Type B pancreatic cell (in vitro differentiated cells): ENCODE measurements around the gene FADS3. TPM values are rescaled to one million over a fixed set of nuclear protein-coding genes. Genes with fewer than 3 reads are reported as not detected.

Experiments used
- DNase-seq: peaks from one replicate; pipeline ENCODE4 v3.0.0; 2021; ENCODE audit warnings: mixed read lengths; ENCODE audit not compliant: unreplicated experiment; ENCODE audit errors: extremely low spot score
- H3K27ac Mint-ChIP-seq: 2 replicates; pipeline ENCODE4 v1.8.0; 2021; ENCODE audit warnings: mild to moderate bottlenecking, mixed read lengths
- H3K27me3 Mint-ChIP-seq: 2 replicates; pipeline ENCODE4 v1.8.0; 2021; ENCODE audit warnings: mixed read lengths
- H3K36me3 Mint-ChIP-seq: 2 replicates; pipeline ENCODE4 v1.8.0; 2021; ENCODE audit warnings: mixed read lengths
- H3K4me1 Mint-ChIP-seq: one replicate; pipeline ENCODE4 v1.8.0; 2021; ENCODE audit warnings: mixed read lengths; ENCODE audit not compliant: unreplicated experiment
- H3K4me3 Mint-ChIP-seq: 2 replicates; pipeline ENCODE4 v1.8.0; 2021; ENCODE audit warnings: mild to moderate bottlenecking, mixed read lengths
- H3K9me3 Mint-ChIP-seq: 2 replicates; pipeline ENCODE4 v1.8.0; 2021; ENCODE audit warnings: mixed read lengths
- CTCF ChIP-seq: fragments of 200-600 bp; sonication (generic); conservative IDR thresholded peaks from 2 replicates; pipeline ENCODE4 v1.5.0; 2021; ENCODE audit warnings: antibody characterized with exemption, mild to moderate bottlenecking
- long read RNA-seq: library from polyadenylated mRNA; unstranded; transcript quantifications from one replicate; pipeline ENCODE4 v2.0.0, GENCODE V29; 2020
- total RNA-seq: library from RNA; stranded (reverse); gene quantifications from 2 replicates; pipeline ENCODE4 v1.2.1, GENCODE V29; 2021; ENCODE audit warnings: low replicate concordance

The FADS3 gene
- total RNA-seq = 4.4 and 10.0 TPM in 2 replicates
- long read RNA-seq = 0 reads

- DNase-seq = no peak
- Mint-ChIP-seq H3K4me1 (no peaks in the 10 kb centered on the region), H3K36me3 (no peaks in the 10 kb centered on the region), H3K9me3 (peaks cover 4% of the 10 kb centered on the region), H3K4me3 (peak within 1 kb of the TSS; percentile 83), H3K27ac (no peak within 1 kb of the TSS), H3K27me3 (no peaks in the 10 kb centered on the region)
- peak; percentile 26 for TF ChIP-seq CTCF
These were observed at the start of gene FADS3 for GRCh38 chr11:61891331-61892084. Gene FADS3 (minus strand): TSS chr11:61891545. CDS start chr11:61891381, 164 bp downstream.

- peaks cover 13% of the 10 kb centered on the region for H3K27me3 Mint-ChIP-seq
- no peak for TF ChIP-seq CTCF
- H3K27ac Mint-ChIP-seq = no peak overlapping the region
- H3K36me3 Mint-ChIP-seq = no peaks in the 10 kb centered on the region
- no peak for DNase-seq
- H3K4me3 Mint-ChIP-seq = no peak overlapping the region
- H3K4me1 Mint-ChIP-seq = peaks cover 4% of the 10 kb centered on the region
- peaks cover 5% of the 10 kb centered on the region for H3K9me3 Mint-ChIP-seq
These were observed 49.1 kb upstream of the FADS3 start for GRCh38 chr11:61940466-61940865.

- TF ChIP-seq CTCF = no peak
- Mint-ChIP-seq H3K27ac (no peak overlapping the region), H3K36me3 (no peaks in the 10 kb centered on the region), H3K4me3 (no peak overlapping the region), H3K4me1 (no peaks in the 10 kb centered on the region), H3K27me3 (no peaks in the 10 kb centered on the region), H3K9me3 (peaks cover 5% of the 10 kb centered on the region)
- no peak for DNase-seq
These were observed 44.5 kb upstream of the FADS3 start for GRCh38 chr11:61935861-61936260.

GRCh38 chr11:61930933-61931332, 39.6 kb upstream of the FADS3 start:
- Mint-ChIP-seq H3K27me3 (peaks cover 3% of the 10 kb centered on the region), H3K36me3 (no peaks in the 10 kb centered on the region), H3K9me3 (no peaks in the 10 kb centered on the region), H3K4me3 (no peak overlapping the region), H3K27ac (no peak overlapping the region), H3K4me1 (peaks cover 9% of the 10 kb centered on the region)
- TF ChIP-seq CTCF = no peak
- no peak for DNase-seq

GRCh38 chr11:61928606-61929005, 37.3 kb upstream of the FADS3 start:
- no peak for DNase-seq
- Mint-ChIP-seq H3K9me3 (no peaks in the 10 kb centered on the region), H3K36me3 (no peaks in the 10 kb centered on the region), H3K4me1 (peaks cover 31% of the 10 kb centered on the region), H3K4me3 (no peak overlapping the region), H3K27me3 (peaks cover 3% of the 10 kb centered on the region), H3K27ac (no peak overlapping the region)
- no peak for TF ChIP-seq CTCF
